Transverse colon (tissue), 4 donors: ENCODE results near the gene TNFRSF6B.

Experiments used
- CTCF ChIP-seq, 5 experiments: fragments of 200-600 bp in 3 of 5; fragments of 450-650 bp in 2 of 5; sonication (generic) in 3 of 5; IDR thresholded peaks; 1 replicate in 2 of 5; 2 replicates in 3 of 5; pipeline ENCODE4 v1.5.1; 2016 to 2017; ENCODE audit warnings: antibody characterized with exemption in 5 of 5, inconsistent platforms in 3 of 5, mild to moderate bottlenecking in 2 of 5, moderate library complexity in 1 of 5
- POLR2A ChIP-seq: fragments of 450-650 bp; IDR thresholded peaks from one replicate; pipeline ENCODE4 v1.6.1; 2016; ENCODE audit warnings: antibody characterized with exemption, mild to moderate bottlenecking, moderate library complexity
- POLR2AphosphoS5 ChIP-seq, 3 donors: sonication (generic); formaldehyde crosslinking; IDR thresholded peaks; one replicate each; pipeline ENCODE4 v1.6.1; 2016; ENCODE audit warnings: antibody characterized with exemption in 3 of 3

GRCh38 chr20:63702036-63702665 lies 5.7 kb downstream of the TNFRSF6B start:
- no peak for TF ChIP-seq CTCF (IDR thresholded peaks at IDR 0.05)
- TF ChIP-seq POLR2A: no peak
- TF ChIP-seq POLR2AphosphoS5 (IDR thresholded peaks at IDR 0.05): no peak
